Upper lobe of left lung (tissue), 6 donors: ENCODE measurements around the gene BRK1. TPM values are rescaled to one million over a fixed set of nuclear protein-coding genes. Genes with fewer than 3 reads are reported as not detected.
A peak's percentile ranks its signal among the peaks of the same experiment; 100 is the strongest.
"Not testable (repeated sequence)": the region's sequence is repeated elsewhere in the genome, so short reads cannot be mapped to it uniquely, and the experiment has no call there.

Source experiments
- ATAC-seq, 2 donors: fragments of 200-7000 bp; cut with Tn5 transposase; one replicate each; pipeline ENCODE4 v1.9.1; 2022; ENCODE audit warnings: mild to moderate bottlenecking in 2 of 2, moderate library complexity in 2 of 2; ENCODE audit not compliant: low FRiP score in 2 of 2
- DNase-seq, 2 donors: peaks; one replicate each; pipeline ENCODE4 v3.0.0-alpha.2; 2019 to 2020
- H3K27ac ChIP-seq, 4 donors: fragments of 200-600 bp; sonication (generic); one replicate each; pipeline ENCODE4 v1.5.1; 2016 to 2019
- H3K27me3 ChIP-seq, 4 donors: fragments of 200-600 bp; sonication (generic); one replicate each; pipeline ENCODE4 v1.5.1; 2017 to 2019
- H3K36me3 ChIP-seq, 4 donors: fragments of 200-600 bp; sonication (generic); one replicate each; pipeline ENCODE4 v1.5.1; 2016 to 2019
- H3K4me1 ChIP-seq, 4 donors: fragments of 200-600 bp; sonication (generic); one replicate each; pipeline ENCODE4 v1.5.1; 2018 to 2019
- H3K4me3 ChIP-seq, 4 donors: fragments of 200-600 bp; sonication (generic); one replicate each; pipeline ENCODE4 v1.5.1; 2017 to 2019; ENCODE audit warnings: mild to moderate bottlenecking in 2 of 4, moderate library complexity in 1 of 4
- H3K9me3 ChIP-seq, 4 donors: fragments of 200-600 bp; sonication (generic); one replicate each; pipeline ENCODE4 v1.5.1; 2018 to 2019
- EP300 ChIP-seq, 4 donors: sonication (generic); formaldehyde crosslinking; IDR thresholded peaks; one replicate each; pipeline ENCODE4 v1.5.1; 2017; ENCODE audit warnings: antibody characterized with exemption in 4 of 4, control low read depth in 2 of 4
- POLR2A ChIP-seq, 4 donors: fragments of 450-650 bp; IDR thresholded peaks; one replicate each; pipeline ENCODE4 v1.5.1; 2016 to 2017; ENCODE audit warnings: antibody characterized with exemption in 4 of 4, mild to moderate bottlenecking in 2 of 4
- POLR2AphosphoS5 ChIP-seq, 2 donors: sonication (generic); formaldehyde crosslinking; IDR thresholded peaks; one replicate each; pipeline ENCODE4 v1.5.1; 2017; ENCODE audit warnings: antibody characterized with exemption in 2 of 2
- WGBS, 2 donors: methylation state at CpG; one replicate each; pipeline ENCODE4 v1.1.5; 2017 to 2018; 5-methylcytosine and 5-hydroxymethylcytosine counted together
- total RNA-seq, 6 donors: library from RNA; depleted of rRNA in 4 of 6; stranded (reverse); fragments of >200 nt in 4 of 6; gene quantifications; one replicate each; pipeline versions ENCODE4 v1.1.0 to v1.2.1, GENCODE V29; 2016 to 2021
- TF ChIP-seq, protein P1 (sequence below), 6 experiments: fragments of 450-650 bp in 4 of 6; fragments of 200-600 bp in 2 of 6; sonication (generic) in 2 of 6; IDR thresholded peaks; one replicate each; pipeline ENCODE4 v1.5.1; 2016 to 2019; ENCODE audit warnings: antibody characterized with exemption in 6 of 6
- donor health status: DM: no; HTN: no; CAD: no; lungs with moderate emphysema.
- donor health status: DM: no; HTN: yes; CAD: no; lungs with severe emphysema.

BRK1 gene
- total RNA-seq = 100 to 1,000 TPM in 2 of 6 donors, 10 to 100 TPM in 4; 43.3 to 115 (median 81.8) TPM

DNA sequence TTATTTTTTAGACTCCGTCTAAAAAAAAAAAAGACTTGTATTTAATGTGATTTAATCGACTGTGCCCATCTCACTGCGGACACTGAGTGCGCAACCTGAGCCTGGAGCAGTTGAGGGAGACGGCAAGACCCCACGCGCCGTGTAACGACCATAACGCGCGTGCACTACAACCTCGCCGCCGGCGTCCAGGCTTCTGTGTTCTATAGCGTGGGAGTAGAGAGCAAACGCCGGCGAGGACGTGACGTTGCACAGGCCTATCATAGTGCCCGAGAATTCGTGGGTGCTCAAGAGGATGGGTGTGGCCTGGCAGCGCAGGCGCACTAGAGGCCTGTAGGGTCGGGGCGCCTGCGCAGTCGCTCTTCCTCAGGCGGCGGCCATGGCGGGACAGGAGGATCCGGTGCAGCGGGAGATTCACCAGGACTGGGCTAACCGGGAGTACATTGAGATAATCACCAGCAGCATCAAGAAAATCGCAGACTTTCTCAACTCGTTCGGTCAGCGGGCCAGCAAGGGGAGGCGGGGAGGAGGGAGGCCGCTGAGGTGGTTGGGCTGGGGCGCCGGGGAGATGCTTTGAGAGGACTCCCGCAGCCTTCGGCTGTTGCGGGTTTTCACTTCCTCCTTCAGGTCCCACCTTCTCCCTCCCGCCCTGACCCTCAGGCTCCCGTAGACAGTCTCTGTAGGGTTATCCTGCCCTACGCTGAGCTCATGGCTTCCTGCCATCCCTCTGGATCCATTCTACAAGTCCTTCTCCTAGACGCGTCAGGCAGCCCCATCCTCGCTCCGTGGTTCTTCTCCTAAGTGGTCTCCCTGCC lies at the start of gene BRK1:
TSS of gene BRK1 (plus strand) at position 350 of the 812 bp plus-strand sequence. CDS start at position 377, 27 bp downstream.
- DNase-seq (peak; percentile 96 to 98), ATAC-seq (peak; percentile 99)
- TF ChIP-seq, protein P1, sequence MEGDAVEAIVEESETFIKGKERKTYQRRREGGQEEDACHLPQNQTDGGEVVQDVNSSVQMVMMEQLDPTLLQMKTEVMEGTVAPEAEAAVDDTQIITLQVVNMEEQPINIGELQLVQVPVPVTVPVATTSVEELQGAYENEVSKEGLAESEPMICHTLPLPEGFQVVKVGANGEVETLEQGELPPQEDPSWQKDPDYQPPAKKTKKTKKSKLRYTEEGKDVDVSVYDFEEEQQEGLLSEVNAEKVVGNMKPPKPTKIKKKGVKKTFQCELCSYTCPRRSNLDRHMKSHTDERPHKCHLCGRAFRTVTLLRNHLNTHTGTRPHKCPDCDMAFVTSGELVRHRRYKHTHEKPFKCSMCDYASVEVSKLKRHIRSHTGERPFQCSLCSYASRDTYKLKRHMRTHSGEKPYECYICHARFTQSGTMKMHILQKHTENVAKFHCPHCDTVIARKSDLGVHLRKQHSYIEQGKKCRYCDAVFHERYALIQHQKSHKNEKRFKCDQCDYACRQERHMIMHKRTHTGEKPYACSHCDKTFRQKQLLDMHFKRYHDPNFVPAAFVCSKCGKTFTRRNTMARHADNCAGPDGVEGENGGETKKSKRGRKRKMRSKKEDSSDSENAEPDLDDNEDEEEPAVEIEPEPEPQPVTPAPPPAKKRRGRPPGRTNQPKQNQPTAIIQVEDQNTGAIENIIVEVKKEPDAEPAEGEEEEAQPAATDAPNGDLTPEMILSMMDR (IDR thresholded peaks at IDR 0.05) = peak in 2 of 6 experiments; percentile 3 to 9
- TF ChIP-seq POLR2A (IDR thresholded peaks at IDR 0.05) (peak in 3 of 4 donors; percentile 61 to 93 (median 81)), POLR2AphosphoS5 (IDR thresholded peaks at IDR 0.05) (peak; percentile 76 to 88), EP300 (IDR thresholded peaks at IDR 0.05) (no peak)
- Histone ChIP-seq H3K27me3 (no peaks in the 10 kb centered on the region), H3K27ac (peak within 1 kb of the TSS; percentile 84 to 90 (median 85)), H3K4me3 (peak within 1 kb of the TSS; percentile 87 to 99 (median 95)), H3K36me3 (peaks cover 0 to 11% (median 2%) of the 10 kb centered on the region in 4 donors), H3K4me1 (peaks cover 15 to 36% (median 24%) of the 10 kb centered on the region in 4 donors), H3K9me3 (no peaks in the 10 kb centered on the region)
- WGBS, 2 donors = 0 to 1% methylated on average over 33 to 54 of the region's 54 CpGs

DNA sequence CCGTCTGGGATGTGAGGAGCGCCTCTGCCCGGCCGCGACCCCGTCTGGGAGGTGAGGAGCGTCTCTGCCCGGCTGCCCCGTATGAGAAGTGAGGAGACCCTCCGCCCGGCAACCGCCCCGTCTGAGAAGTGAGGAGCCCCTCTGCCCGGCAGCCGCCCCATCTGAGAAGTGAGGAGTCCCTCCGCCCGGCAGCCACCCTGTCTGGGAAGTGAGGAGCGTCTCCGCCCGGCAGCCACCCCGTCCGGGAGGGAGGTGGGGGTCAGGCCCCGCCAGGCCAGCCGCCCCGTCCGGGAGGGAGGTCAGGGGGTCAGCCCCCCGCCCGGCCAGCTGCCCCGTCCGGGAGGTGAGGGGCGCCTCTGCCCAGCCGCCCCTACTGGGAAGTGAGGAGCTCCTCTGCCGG lies 45.4 kb upstream of the BRK1 start:
- not testable (repeated sequence) for H3K27me3 ChIP-seq, H3K27ac ChIP-seq, H3K36me3 ChIP-seq, H3K4me1 ChIP-seq, ATAC-seq, H3K4me3 ChIP-seq, H3K9me3 ChIP-seq
- DNase-seq = peak in 1 of 2 donors; percentile 60
- WGBS, 2 donors = 100% methylated on average over 4 of the region's 33 CpGs; no CpG with 5 or more reads in 1 of the 2 donors

DNA sequence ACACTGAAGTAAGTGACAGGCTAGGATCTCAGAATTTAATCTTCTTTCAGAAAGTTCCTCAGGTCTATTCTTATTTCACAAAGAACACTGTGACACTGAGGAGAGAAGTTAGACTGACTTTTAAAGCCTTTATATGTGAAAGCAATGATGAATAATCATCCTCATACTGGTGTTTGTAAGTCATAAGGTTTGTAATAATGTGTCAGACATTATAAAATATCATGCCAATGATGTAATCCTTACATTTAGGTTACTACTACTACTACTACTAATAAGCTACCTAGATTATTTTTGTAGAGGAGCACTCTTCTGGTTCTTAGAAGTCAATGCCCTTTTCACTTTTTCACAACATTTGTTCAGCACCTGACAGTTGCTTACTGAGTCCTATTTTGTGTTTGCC lies 40.8 kb upstream of the BRK1 start:
- Histone ChIP-seq H3K9me3 (no peaks in the 10 kb centered on the region), H3K27ac (no peak overlapping the region), H3K27me3 (no peaks in the 10 kb centered on the region), H3K4me3 (no peak overlapping the region), H3K4me1 (no peaks in the 10 kb centered on the region), H3K36me3 (no peaks in the 10 kb centered on the region)
- no peak for DNase-seq
- no peak for ATAC-seq
- TF ChIP-seq POLR2AphosphoS5 (IDR thresholded peaks at IDR 0.05) (no peak), EP300 (IDR thresholded peaks at IDR 0.05) (no peak), POLR2A (IDR thresholded peaks at IDR 0.05) (no peak)
- TF ChIP-seq, protein P1 (IDR thresholded peaks at IDR 0.05) = no peak

DNA sequence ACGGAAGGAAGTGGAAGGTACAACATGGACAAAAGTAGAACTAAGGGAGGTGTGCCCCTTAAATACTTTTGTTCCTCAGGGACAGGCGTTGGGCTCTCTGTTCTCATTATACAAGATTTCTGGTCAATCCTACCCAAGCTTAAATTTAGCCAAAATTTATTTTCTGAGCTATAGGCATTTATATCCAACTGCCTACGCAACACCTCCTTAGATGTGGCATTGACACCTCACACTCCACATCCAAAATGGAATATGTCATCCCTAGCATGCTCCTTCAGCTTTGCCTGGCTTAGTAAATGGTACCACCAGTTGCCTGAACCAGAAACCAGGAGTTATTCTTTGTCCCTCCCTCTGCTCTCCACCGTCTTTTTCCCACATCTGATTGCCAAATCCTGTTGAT lies 33.6 kb upstream of the BRK1 start:
- Histone ChIP-seq H3K36me3 (no peaks in the 10 kb centered on the region), H3K27me3 (no peaks in the 10 kb centered on the region), H3K9me3 (no peaks in the 10 kb centered on the region), H3K27ac (no peak overlapping the region), H3K4me1 (no peaks in the 10 kb centered on the region), H3K4me3 (no peak overlapping the region)
- no peak for ATAC-seq
- TF ChIP-seq POLR2AphosphoS5 (IDR thresholded peaks at IDR 0.05) (no peak), EP300 (IDR thresholded peaks at IDR 0.05) (no peak), POLR2A (IDR thresholded peaks at IDR 0.05) (no peak)
- TF ChIP-seq, protein P1 (IDR thresholded peaks at IDR 0.05) = no peak
- no peak for DNase-seq
- WGBS, 2 donors = 91 to 93% methylated on average over 4 of the region's 4 CpGs

DNA sequence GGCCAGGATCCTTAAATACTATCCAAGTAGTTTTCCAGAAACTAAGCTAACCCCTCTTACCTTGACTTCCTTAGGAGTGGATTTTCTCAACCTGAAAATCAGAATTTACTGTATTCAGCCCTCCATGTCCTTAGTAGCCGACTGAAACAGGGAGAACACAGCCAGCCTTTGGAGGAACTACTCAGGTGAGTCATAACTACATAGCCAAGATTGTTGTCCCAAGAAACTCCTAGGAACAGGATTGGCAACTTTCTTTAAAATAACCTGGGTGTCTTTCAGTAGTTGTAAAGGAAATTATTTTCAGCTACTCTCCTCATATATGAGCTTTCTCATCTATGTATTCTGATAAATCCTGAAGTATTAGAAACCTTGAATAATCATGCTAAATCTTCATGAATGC lies 29.7 kb upstream of the BRK1 start:
- 82 to 88% methylated on average over 1 of the region's 1 CpG for WGBS, 2 donors
- DNase-seq (no peak), ATAC-seq (no peak)
- H3K27me3 ChIP-seq = no peaks in the 10 kb centered on the region
- no peak overlapping the region for H3K27ac ChIP-seq
- no peaks in the 10 kb centered on the region for H3K9me3 ChIP-seq
- TF ChIP-seq, protein P1 (IDR thresholded peaks at IDR 0.05) = no peak
- TF ChIP-seq POLR2A (IDR thresholded peaks at IDR 0.05) (no peak), POLR2AphosphoS5 (IDR thresholded peaks at IDR 0.05) (no peak), EP300 (IDR thresholded peaks at IDR 0.05) (no peak)
- no peaks in the 10 kb centered on the region for H3K4me1 ChIP-seq
- H3K4me3 ChIP-seq = no peak overlapping the region
- no peaks in the 10 kb centered on the region for H3K36me3 ChIP-seq
